ENCODE measurements around the gene BST1. TPM values are rescaled to one million over a fixed set of nuclear protein-coding genes. Genes with fewer than 3 reads are reported as not detected.

BST1 gene
- total and polyA plus RNA-seq, 10 donors: 3.8 to 54.3 (median 15.4) TPM

- no peak for DNase-seq
- no peak for TF ChIP-seq POLR2A (IDR thresholded peaks at IDR 0.05)
- TF ChIP-seq POLR2AphosphoS5 (IDR thresholded peaks at IDR 0.05): no peak
- no peak for TF ChIP-seq CTCF (IDR thresholded peaks at IDR 0.05 in 8 of 11, conservative IDR thresholded peaks at IDR 0.05 in 3 of 11)
- Histone ChIP-seq H3K4me1 (peaks cover 0 to 21% (median 2%) of the 10 kb centered on the region in 6 donors), H3K27me3 (replicated peaks in 1 of 7) (no peaks in the 10 kb centered on the region), H3K9me3 (no peaks in the 10 kb centered on the region), H3K36me3 (peaks cover 0 to 67% (median 0%) of the 10 kb centered on the region in 6 donors), H3K4me3 (no peak overlapping the region), H3K27ac (peak overlapping the region in 4 of 8 donors; percentile 13 to 55 (median 44))
- intact Hi-C loops (cut with DNase I; ENCODE audit: low total_unique reads): no loop called here
- WGBS, 5 donors: 88 to 94% (median 93%) methylated on average over 7 of the region's 7 CpGs
These were observed 16.1 kb downstream of the BST1 start for GRCh38 chr4:15718959-15719358.

GRCh38 chr4:15719506-15719905 is 16.6 kb downstream of the BST1 start:
- H3K4me3 ChIP-seq: no peak overlapping the region
- H3K9me3 ChIP-seq: no peaks in the 10 kb centered on the region
- peaks cover 0 to 67% (median 0%) of the 10 kb centered on the region in 6 donors for H3K36me3 ChIP-seq
- H3K27me3 ChIP-seq (replicated peaks in 1 of 7): no peaks in the 10 kb centered on the region
- intact Hi-C loops (cut with DNase I; ENCODE audit: low total_unique reads): no loop called here
- WGBS, 5 donors: 55 to 87% (median 59%) methylated on average over 4 of the region's 4 CpGs
- no peak for DNase-seq
- peak overlapping the region in 5 of 8 donors; percentile 3 to 55 (median 41) for H3K27ac ChIP-seq
- H3K4me1 ChIP-seq: peaks cover 0 to 21% (median 2%) of the 10 kb centered on the region in 6 donors
- TF ChIP-seq POLR2A (IDR thresholded peaks at IDR 0.05) (no peak), CTCF (IDR thresholded peaks at IDR 0.05 in 8 of 11, conservative IDR thresholded peaks at IDR 0.05 in 3 of 11) (no peak), POLR2AphosphoS5 (IDR thresholded peaks at IDR 0.05) (peak in 1 of 3 donors; percentile 25)

GRCh38 chr4:15720851-15721250 is 18.0 kb downstream of the BST1 start:
- DNase-seq: no peak

More at GRCh38 chr4:15720851-15721250, 18.0 kb downstream of the BST1 start:
- Histone ChIP-seq H3K36me3 (peaks cover 0 to 66% (median 0%) of the 10 kb centered on the region in 6 donors), H3K27me3 (replicated peaks in 1 of 7) (no peaks in the 10 kb centered on the region), H3K4me1 (peaks cover 0 to 21% (median 2%) of the 10 kb centered on the region in 6 donors), H3K4me3 (no peak overlapping the region), H3K27ac (peak overlapping the region in 2 of 8 donors; percentile 41 to 55), H3K9me3 (no peaks in the 10 kb centered on the region)
- intact Hi-C loops (cut with DNase I; ENCODE audit: low total_unique reads): loop anchor here (10.0 kb wide), 1 partner anchor 284 kb away; no protein-coding TSS in a partner anchor
- WGBS, 5 donors: 57 to 85% (median 75%) methylated on average over 2 of the region's 2 CpGs
- no peak for TF ChIP-seq POLR2AphosphoS5 (IDR thresholded peaks at IDR 0.05)
- no peak for TF ChIP-seq POLR2A (IDR thresholded peaks at IDR 0.05)
- no peak for TF ChIP-seq CTCF (IDR thresholded peaks at IDR 0.05 in 8 of 11, conservative IDR thresholded peaks at IDR 0.05 in 3 of 11)

All from spleen (tissue), 11 donors.